ENCODE measurements around the gene WWP2. TPM values are rescaled to one million over a fixed set of nuclear protein-coding genes. Genes with fewer than 3 reads are reported as not detected.

WWP2 gene
- polyA plus RNA-seq, 1 donor (not counting 4 experiments of a cell fraction or from before 2014, with no cell fraction given) = 6.9 TPM

DNA sequence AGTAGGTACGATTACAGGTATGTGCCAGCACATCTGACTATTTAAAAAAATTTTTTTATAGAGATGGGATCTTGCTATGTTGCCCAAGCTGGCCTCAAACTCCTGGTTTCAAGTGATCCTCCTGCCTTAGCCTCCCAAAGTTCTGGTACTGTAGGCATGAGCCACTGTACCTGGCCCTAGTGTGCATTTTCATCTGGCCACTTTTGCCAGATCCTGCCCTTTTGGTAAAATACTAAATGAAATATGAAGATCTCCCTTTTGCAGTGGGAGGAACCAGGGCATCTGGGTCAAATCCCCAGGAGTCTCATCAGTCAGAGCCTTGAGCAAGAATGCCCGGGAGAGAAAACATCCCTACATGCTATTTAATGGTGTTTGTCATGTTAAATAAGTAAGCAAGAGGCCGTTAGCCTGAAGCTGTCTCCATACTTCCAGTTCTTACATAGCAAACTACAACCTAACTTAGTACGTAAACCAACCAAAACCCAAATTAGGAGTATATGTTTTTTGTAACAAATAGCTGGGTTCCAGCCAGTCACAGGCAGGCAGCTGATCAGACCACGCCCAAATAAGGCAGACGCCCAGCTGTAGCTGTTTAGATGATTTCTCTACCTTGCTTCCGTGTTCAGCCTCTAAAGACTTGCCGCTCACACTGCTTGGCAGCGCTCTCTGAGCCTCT lies 142.5 kb downstream of the WWP2 start:
- Histone ChIP-seq H4K20me1 (ENCODE audit: control insufficient read depth, extremely low read depth, insufficient read depth, low read length) (no peaks in the 10 kb centered on the region), H3K4me1 (ENCODE audit: control insufficient read depth, extremely low read depth, insufficient read depth, low read length) (no peaks in the 10 kb centered on the region), H3K4me3 (ENCODE audit: control insufficient read depth in 2 of 3, extremely low read depth in 1 of 3, insufficient read depth in 2 of 3, low read depth in 1 of 3, low read length in 3 of 3) (no peak overlapping the region), H3K79me2 (ENCODE audit: control insufficient read depth, insufficient read depth, low read length) (no peaks in the 10 kb centered on the region), H3K9me1 (ENCODE audit: control insufficient read depth, extremely low read depth, insufficient read depth, low read length) (no peaks in the 10 kb centered on the region), H3K9ac (ENCODE audit: control insufficient read depth, extremely low read depth, insufficient read depth, low read length) (no peak overlapping the region), H3K36me3 (ENCODE audit: control insufficient read depth in 2 of 2, extremely low read depth in 1 of 2, insufficient read depth in 2 of 2, low read length in 2 of 2) (peaks cover 1 to 9% of the 10 kb centered on the region in 2 experiments), H2AFZ (ENCODE audit: control insufficient read depth, low read length) (no peak overlapping the region), H3K4me2 (ENCODE audit: control insufficient read depth, extremely low read depth, insufficient read depth, low read depth, low read length) (no peak overlapping the region), H3K27me3 (ENCODE audit: control insufficient read depth, extremely low read depth, insufficient read depth, low read length) (no peaks in the 10 kb centered on the region), H3K9me3 (ENCODE audit: control insufficient read depth, low read depth, low read length) (no peaks in the 10 kb centered on the region), H3K27ac (ENCODE audit: control insufficient read depth, insufficient read depth, low read length) (no peak overlapping the region)
- dilution Hi-C loops (cut with MboI; ENCODE audit: extremely low pct_ligation_motif_present, low sequenced_read_pairs) = no loop called here
- TF ChIP-seq EZH2 (IDR thresholded peaks at IDR 0.05; ENCODE audit: low read length) = no peak
- TF ChIP-seq, protein P1, sequence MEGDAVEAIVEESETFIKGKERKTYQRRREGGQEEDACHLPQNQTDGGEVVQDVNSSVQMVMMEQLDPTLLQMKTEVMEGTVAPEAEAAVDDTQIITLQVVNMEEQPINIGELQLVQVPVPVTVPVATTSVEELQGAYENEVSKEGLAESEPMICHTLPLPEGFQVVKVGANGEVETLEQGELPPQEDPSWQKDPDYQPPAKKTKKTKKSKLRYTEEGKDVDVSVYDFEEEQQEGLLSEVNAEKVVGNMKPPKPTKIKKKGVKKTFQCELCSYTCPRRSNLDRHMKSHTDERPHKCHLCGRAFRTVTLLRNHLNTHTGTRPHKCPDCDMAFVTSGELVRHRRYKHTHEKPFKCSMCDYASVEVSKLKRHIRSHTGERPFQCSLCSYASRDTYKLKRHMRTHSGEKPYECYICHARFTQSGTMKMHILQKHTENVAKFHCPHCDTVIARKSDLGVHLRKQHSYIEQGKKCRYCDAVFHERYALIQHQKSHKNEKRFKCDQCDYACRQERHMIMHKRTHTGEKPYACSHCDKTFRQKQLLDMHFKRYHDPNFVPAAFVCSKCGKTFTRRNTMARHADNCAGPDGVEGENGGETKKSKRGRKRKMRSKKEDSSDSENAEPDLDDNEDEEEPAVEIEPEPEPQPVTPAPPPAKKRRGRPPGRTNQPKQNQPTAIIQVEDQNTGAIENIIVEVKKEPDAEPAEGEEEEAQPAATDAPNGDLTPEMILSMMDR (optimal IDR thresholded peaks at IDR 0.05 in 1 of 3, IDR thresholded peaks at IDR 0.05 in 1 of 3, conservative IDR thresholded peaks at IDR 0.05 in 1 of 3; ENCODE audit: extremely low read depth in 1 of 3, insufficient read depth in 2 of 3, low read length in 3 of 3) = no peak
- FAIRE-seq = no peak
- DNase-seq (ENCODE audit: low read depth, low spot score) = no peak

- no peak for TF ChIP-seq EZH2 (IDR thresholded peaks at IDR 0.05; ENCODE audit: low read length)
- TF ChIP-seq, protein P1 (optimal IDR thresholded peaks at IDR 0.05 in 1 of 3, IDR thresholded peaks at IDR 0.05 in 1 of 3, conservative IDR thresholded peaks at IDR 0.05 in 1 of 3; ENCODE audit: extremely low read depth in 1 of 3, insufficient read depth in 2 of 3, low read length in 3 of 3) = no peak
- H3K4me1 ChIP-seq (ENCODE audit: control insufficient read depth, extremely low read depth, insufficient read depth, low read length) = no peaks in the 10 kb centered on the region
- no peaks in the 10 kb centered on the region for H3K79me2 ChIP-seq (ENCODE audit: control insufficient read depth, insufficient read depth, low read length)
- no peak overlapping the region for H3K4me3 ChIP-seq (ENCODE audit: control insufficient read depth in 2 of 3, extremely low read depth in 1 of 3, insufficient read depth in 2 of 3, low read depth in 1 of 3, low read length in 3 of 3)
- peaks cover 1 to 9% of the 10 kb centered on the region in 2 experiments for H3K36me3 ChIP-seq (ENCODE audit: control insufficient read depth in 2 of 2, extremely low read depth in 1 of 2, insufficient read depth in 2 of 2, low read length in 2 of 2)
- DNase-seq (ENCODE audit: low read depth, low spot score) (no peak), FAIRE-seq (no peak)
- no peak overlapping the region for H2AFZ ChIP-seq (ENCODE audit: control insufficient read depth, low read length)
- dilution Hi-C loops (cut with MboI; ENCODE audit: extremely low pct_ligation_motif_present, low sequenced_read_pairs) = no loop called here
- no peaks in the 10 kb centered on the region for H3K9me3 ChIP-seq (ENCODE audit: control insufficient read depth, low read depth, low read length)
- H3K9ac ChIP-seq (ENCODE audit: control insufficient read depth, extremely low read depth, insufficient read depth, low read length) = no peak overlapping the region
- H3K27ac ChIP-seq (ENCODE audit: control insufficient read depth, insufficient read depth, low read length) = no peak overlapping the region
- no peaks in the 10 kb centered on the region for H3K9me1 ChIP-seq (ENCODE audit: control insufficient read depth, extremely low read depth, insufficient read depth, low read length)
- no peaks in the 10 kb centered on the region for H4K20me1 ChIP-seq (ENCODE audit: control insufficient read depth, extremely low read depth, insufficient read depth, low read length)
- H3K4me2 ChIP-seq (ENCODE audit: control insufficient read depth, extremely low read depth, insufficient read depth, low read depth, low read length) = no peak overlapping the region
- H3K27me3 ChIP-seq (ENCODE audit: control insufficient read depth, extremely low read depth, insufficient read depth, low read length) = no peaks in the 10 kb centered on the region
Observed at GRCh38 chr16:69905171-69905555, 143.0 kb downstream of the WWP2 start.

Measured in keratinocyte (primary cell).